Astrocyte of the spinal cord (primary cell): ENCODE results near the gene WWP2.
A peak's percentile ranks its signal among the peaks of the same experiment; 100 is the strongest.

Experiments
- DNase-seq: peaks from one replicate; pipeline ENCODE4 v3.0.0; 2011; ENCODE audit warnings: low read depth, low spot score
- H3K4me3 ChIP-seq: 2 replicates; pipeline ENCODE4 v1.5.1; 2011; ENCODE audit warnings: low read depth, mild to moderate bottlenecking, low read length, moderate library complexity
- CTCF ChIP-seq: IDR thresholded peaks from 2 replicates; pipeline ENCODE4 v1.5.1; 2012; ENCODE audit warnings: low read depth, mild to moderate bottlenecking, low read length, inconsistent platforms
- in situ Hi-C: cut with HindIII; loops from 2 replicates; pipeline ENCODE4 v1.10.0; 2017; ENCODE audit warnings: low sequenced_read_pairs

WWP2 gene

DNA sequence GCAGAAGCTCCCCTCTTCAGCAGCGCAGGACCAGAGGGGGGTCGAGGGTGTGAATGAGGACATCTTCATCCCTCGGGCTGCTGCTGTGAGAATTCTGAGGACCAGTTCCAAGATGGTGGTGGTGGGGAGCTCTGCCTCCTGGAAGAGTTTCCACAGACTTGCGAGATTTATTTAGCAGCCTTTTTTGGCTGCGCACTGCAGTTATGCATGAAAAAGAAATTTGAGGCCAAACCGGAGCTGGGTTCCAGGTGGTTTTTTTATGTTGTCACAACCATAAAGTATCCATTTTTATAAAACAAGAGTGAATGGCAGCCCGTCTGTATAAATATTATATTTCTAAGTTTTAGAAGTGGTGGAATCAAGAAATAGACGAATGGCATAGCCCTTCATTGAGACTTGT lies 112.1 kb downstream of the WWP2 start:
- in situ Hi-C loops, result no loop called here
- DNase-seq, result no peak

GRCh38 chr16:69880640-69881133 lies 118.6 kb downstream of the WWP2 start:
- in situ Hi-C loops, result no loop called here

More for the DNA sequence above, 112.1 kb downstream of the WWP2 start:
- no peak overlapping the region for H3K4me3 ChIP-seq
- no peak for TF ChIP-seq CTCF

GRCh38 chr16:69881141-69881540 lies 119.0 kb downstream of the WWP2 start:
- in situ Hi-C loops, result no loop called here
- TF ChIP-seq CTCF, result no peak
- no peak overlapping the region for H3K4me3 ChIP-seq
- no peak for DNase-seq

More at GRCh38 chr16:69880640-69881133, 118.6 kb downstream of the WWP2 start:
- TF ChIP-seq CTCF, result no peak
- no peak overlapping the region for H3K4me3 ChIP-seq
- peak; percentile 24 for DNase-seq

DNA sequence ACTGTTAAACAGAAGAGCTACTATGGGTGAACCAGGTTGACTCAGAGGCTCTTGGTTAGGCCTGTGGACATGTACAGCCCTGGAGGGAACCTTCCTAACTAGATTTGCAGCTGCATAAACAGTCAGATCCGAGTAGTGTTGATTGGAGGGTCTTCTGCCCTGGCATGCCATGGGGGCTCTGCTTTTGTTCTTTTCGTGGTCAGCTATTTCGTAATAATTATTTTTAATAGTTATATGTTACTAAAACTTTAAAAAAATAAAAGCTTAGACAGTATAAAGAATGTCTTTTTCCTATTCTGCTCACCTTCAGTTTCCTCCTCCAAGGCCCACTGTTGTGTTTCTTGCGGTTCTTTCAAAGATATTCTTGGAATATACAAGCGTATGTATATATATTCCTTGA lies 121.6 kb downstream of the WWP2 start:
- no peak for TF ChIP-seq CTCF
- DNase-seq, result no peak
- in situ Hi-C loops, result no loop called here
- H3K4me3 ChIP-seq, result no peak overlapping the region

DNA sequence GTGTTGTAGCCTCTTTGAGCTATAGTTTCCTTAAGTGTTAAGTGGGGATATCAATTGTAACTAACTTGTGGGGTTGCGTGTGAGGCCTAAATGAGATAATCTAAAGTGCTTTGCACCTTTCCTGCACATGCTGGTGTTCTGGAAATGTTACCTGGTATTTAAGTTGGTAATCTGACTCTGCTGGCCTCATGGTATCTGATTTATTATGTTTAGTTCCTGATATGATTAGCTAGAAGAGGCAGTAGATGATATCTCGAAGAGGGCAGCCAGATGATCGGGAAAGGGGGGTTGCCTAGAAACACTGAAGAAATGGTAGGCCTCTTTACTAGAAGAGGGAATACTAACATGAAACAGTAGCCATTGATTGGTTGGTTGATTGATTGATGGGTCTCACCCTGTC lies 123.6 kb downstream of the WWP2 start:
- no peak for TF ChIP-seq CTCF
- in situ Hi-C loops, result no loop called here

DNA sequence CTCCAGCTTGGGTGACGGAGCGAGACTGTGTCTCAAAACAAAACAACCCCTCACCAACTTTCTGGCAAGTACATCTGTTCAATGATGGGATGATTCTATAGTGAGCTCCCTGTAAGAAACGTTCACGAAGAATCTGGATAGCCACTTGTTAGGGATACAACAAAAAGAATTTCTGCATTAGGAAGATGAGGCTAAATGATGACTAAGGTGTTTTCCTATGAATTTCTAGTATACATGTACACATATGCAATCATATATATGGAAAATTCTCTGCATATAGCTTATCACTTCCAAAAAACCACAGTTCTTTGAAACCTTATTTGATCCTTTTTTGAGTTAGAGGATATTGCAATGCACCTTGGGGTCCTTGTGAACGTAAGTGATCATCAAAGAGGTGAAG lies 124.6 kb downstream of the WWP2 start:
- TF ChIP-seq CTCF, result no peak
- in situ Hi-C loops, result no loop called here
- no peak overlapping the region for H3K4me3 ChIP-seq
- DNase-seq, result no peak

More for the DNA sequence above, 123.6 kb downstream of the WWP2 start:
- no peak for DNase-seq
- no peak overlapping the region for H3K4me3 ChIP-seq
